ENCODE measurements around the gene FAP.

DNA sequence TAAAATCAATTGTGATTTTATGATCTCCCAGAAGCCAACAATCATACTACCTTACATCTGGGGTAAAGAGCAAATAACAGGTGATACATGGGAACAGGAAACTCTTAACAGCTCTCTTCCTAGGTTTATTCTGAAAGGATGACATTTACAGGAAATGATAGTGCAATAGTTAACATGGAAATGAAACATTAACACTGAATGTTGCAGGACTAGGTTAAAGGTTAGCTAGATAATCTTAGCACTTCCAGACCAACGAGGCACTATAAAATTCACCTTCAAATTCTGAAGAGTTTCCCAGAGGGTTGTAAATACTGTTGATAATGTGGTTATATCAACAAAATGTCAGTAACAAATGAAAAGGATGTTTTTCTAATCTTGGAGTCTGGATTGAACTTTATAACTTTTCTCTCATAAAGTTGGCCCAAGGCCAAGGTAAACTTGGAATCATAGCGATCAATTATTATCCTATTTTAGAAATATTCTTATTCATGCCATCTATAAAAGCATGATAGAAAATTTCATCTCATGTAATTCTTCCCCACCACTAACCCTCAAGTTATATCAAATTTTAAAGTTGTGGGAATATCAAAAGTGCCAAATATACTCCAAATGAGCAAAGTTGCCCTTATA lies 58.3 kb downstream of the FAP start:
- no peak for TF ChIP-seq POLR2AphosphoS5 (IDR thresholded peaks at IDR 0.05; ENCODE audit: low read depth, low read length)
- no peak for TF ChIP-seq SIN3A (IDR thresholded peaks at IDR 0.05; ENCODE audit: borderline replicate concordance, insufficient read depth, low read length)
